ENCODE measurements around the gene IKBKG.
"Not testable (repeated sequence)": the region's sequence is repeated elsewhere in the genome, so short reads cannot be mapped to it uniquely, and the experiment has no call there.

DNA sequence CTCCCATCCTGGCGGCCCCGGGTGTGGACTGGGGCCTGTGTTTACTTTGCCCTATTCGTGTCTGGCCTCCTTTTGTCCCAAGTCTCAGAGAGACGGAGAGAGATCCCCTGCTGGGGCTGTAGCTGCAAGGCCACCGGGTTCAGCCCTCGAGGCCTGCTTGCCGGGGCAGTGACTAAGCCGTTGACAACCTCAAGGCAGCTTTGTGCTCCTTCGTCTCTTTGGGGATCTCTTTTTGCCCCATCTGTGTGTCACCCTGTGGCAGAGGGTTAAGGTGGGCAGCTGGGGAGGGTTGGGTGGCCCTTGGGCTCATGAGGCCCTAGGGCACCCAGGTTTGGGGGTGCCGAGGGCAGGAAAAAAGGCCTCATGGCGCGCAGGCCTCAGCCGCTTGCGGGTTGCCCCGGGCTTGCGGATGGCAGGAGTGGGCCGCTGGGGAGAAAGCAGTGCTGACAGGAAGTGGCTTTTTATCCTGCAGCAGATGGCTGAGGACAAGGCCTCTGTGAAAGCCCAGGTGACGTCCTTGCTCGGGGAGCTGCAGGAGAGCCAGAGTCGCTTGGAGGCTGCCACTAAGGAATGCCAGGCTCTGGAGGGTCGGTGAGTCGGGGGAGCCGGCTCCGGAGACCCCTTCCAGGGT is 10.8 kb downstream of the IKBKG start:
- not testable (repeated sequence) for TF ChIP-seq POLR2AphosphoS5, POLR2A (IDR thresholded peaks at IDR 0.05)
- TF ChIP-seq, protein P1, sequence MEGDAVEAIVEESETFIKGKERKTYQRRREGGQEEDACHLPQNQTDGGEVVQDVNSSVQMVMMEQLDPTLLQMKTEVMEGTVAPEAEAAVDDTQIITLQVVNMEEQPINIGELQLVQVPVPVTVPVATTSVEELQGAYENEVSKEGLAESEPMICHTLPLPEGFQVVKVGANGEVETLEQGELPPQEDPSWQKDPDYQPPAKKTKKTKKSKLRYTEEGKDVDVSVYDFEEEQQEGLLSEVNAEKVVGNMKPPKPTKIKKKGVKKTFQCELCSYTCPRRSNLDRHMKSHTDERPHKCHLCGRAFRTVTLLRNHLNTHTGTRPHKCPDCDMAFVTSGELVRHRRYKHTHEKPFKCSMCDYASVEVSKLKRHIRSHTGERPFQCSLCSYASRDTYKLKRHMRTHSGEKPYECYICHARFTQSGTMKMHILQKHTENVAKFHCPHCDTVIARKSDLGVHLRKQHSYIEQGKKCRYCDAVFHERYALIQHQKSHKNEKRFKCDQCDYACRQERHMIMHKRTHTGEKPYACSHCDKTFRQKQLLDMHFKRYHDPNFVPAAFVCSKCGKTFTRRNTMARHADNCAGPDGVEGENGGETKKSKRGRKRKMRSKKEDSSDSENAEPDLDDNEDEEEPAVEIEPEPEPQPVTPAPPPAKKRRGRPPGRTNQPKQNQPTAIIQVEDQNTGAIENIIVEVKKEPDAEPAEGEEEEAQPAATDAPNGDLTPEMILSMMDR (IDR thresholded peaks at IDR 0.05), result not testable (repeated sequence)
